Upper lobe of left lung (tissue), 4 donors: Measurements from ENCODE around the gene EVC.

ENCODE experiments used
- POLR2A ChIP-seq, 4 donors: fragments of 450-650 bp; IDR thresholded peaks; one replicate each; pipeline ENCODE4 v1.5.1; 2016 to 2017; ENCODE audit warnings: antibody characterized with exemption in 4 of 4, mild to moderate bottlenecking in 2 of 4
- POLR2AphosphoS5 ChIP-seq, 2 donors: sonication (generic); formaldehyde crosslinking; IDR thresholded peaks; one replicate each; pipeline ENCODE4 v1.5.1; 2017; ENCODE audit warnings: antibody characterized with exemption in 2 of 2
- TF ChIP-seq, protein P1 (sequence below), 6 experiments: fragments of 450-650 bp in 4 of 6; fragments of 200-600 bp in 2 of 6; sonication (generic) in 2 of 6; IDR thresholded peaks; one replicate each; pipeline ENCODE4 v1.5.1; 2016 to 2019; ENCODE audit warnings: antibody characterized with exemption in 6 of 6

DNA sequence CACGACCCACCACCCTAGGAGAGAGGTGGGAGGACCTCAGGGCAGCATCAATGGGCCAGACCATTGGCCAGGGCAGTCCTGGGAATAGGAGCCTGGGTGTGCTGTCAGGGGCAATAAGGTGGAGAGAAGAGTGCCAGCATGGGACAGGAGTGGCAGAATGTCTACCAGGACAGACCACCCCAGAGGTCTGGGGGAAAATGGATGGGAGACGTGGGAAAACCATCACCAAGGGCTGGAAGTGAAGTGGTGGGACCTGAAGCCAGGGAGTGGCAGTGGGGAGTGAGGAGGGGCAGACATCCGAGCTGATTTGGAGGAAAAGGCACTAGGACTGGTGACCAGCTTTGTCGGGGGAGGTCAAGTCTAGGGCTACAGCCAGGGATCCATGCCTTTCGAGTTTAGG lies 3.6 kb upstream of the EVC start:
- TF ChIP-seq, protein P1, sequence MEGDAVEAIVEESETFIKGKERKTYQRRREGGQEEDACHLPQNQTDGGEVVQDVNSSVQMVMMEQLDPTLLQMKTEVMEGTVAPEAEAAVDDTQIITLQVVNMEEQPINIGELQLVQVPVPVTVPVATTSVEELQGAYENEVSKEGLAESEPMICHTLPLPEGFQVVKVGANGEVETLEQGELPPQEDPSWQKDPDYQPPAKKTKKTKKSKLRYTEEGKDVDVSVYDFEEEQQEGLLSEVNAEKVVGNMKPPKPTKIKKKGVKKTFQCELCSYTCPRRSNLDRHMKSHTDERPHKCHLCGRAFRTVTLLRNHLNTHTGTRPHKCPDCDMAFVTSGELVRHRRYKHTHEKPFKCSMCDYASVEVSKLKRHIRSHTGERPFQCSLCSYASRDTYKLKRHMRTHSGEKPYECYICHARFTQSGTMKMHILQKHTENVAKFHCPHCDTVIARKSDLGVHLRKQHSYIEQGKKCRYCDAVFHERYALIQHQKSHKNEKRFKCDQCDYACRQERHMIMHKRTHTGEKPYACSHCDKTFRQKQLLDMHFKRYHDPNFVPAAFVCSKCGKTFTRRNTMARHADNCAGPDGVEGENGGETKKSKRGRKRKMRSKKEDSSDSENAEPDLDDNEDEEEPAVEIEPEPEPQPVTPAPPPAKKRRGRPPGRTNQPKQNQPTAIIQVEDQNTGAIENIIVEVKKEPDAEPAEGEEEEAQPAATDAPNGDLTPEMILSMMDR (IDR thresholded peaks at IDR 0.05), result no peak
- TF ChIP-seq POLR2A (IDR thresholded peaks at IDR 0.05) (no peak), POLR2AphosphoS5 (IDR thresholded peaks at IDR 0.05) (no peak)
